Thymus (tissue), 14 donors: ENCODE data around the gene SLIT1. TPM values are rescaled to one million over a fixed set of nuclear protein-coding genes. Genes with fewer than 3 reads are reported as not detected.

Source experiments
- DNase-seq, 9 donors: peaks; one replicate each; pipeline ENCODE4 v3.0.0-alpha.2; 2013; ENCODE audit warnings: low spot score in 9 of 9, low read depth in 6 of 9, missing footprints in 1 of 9
- H3K27ac ChIP-seq, 2 donors: one replicate each; pipeline ENCODE4 v1.5.1; 2013; ENCODE audit warnings: control low read depth in 1 of 2, low read depth in 1 of 2, low read length in 1 of 2, mild to moderate bottlenecking in 1 of 2, moderate library complexity in 1 of 2
- H3K27me3 ChIP-seq, 2 donors: one replicate each; pipeline ENCODE4 v1.5.1; 2013; ENCODE audit warnings: low read length in 1 of 2; ENCODE audit not compliant: control insufficient read depth in 2 of 2, insufficient read depth in 1 of 2
- H3K36me3 ChIP-seq, 2 donors: one replicate each; pipeline ENCODE4 v1.5.1; 2013; ENCODE audit warnings: low read length in 1 of 2, mild to moderate bottlenecking in 1 of 2, moderate library complexity in 1 of 2; ENCODE audit not compliant: control insufficient read depth in 2 of 2, insufficient read depth in 2 of 2
- H3K4me1 ChIP-seq, 2 donors: one replicate each; pipeline ENCODE4 v1.5.1; 2013; ENCODE audit warnings: low read length in 2 of 2; ENCODE audit not compliant: control insufficient read depth in 2 of 2, insufficient read depth in 2 of 2
- H3K4me3 ChIP-seq, 2 donors: one replicate each; pipeline ENCODE4 v1.5.1; 2013; ENCODE audit warnings: low read length in 2 of 2, control low read depth in 1 of 2, mild to moderate bottlenecking in 1 of 2
- H3K9me3 ChIP-seq, 2 donors: one replicate each; pipeline ENCODE4 v1.5.1; 2013; ENCODE audit warnings: low read length in 1 of 2, mild to moderate bottlenecking in 1 of 2; ENCODE audit not compliant: control insufficient read depth in 2 of 2, insufficient read depth in 1 of 2
- WGBS: extraction: QIAGEN DNeasy Blood & Tissue Kit; methylation state at CpG from one replicate; pipeline ENCODE4 v1.1.7; 2013; 5-methylcytosine and 5-hydroxymethylcytosine counted together
- long read RNA-seq, 10 donors: transcript quantifications; one replicate each; lab custom pipeline, GENCODE V29; 2026
- polyA plus RNA-seq: library from polyadenylated mRNA; stranded (reverse); fragments of 200-250 nt; gene quantifications from one replicate; pipeline ENCODE4 v1.2.3, GENCODE V29; 2013
- total RNA-seq: library from RNA; stranded (reverse); fragments of 120-200 nt; gene quantifications from one replicate; pipeline ENCODE4 v1.2.4, GENCODE V29; 2013
- donor health status: healthy.

The SLIT1 gene
- total RNA-seq, result 5.9 TPM
- polyA plus RNA-seq, result 1.0 TPM
- long read RNA-seq, donor 1, result 0 reads
- long read RNA-seq, donor 2, result 0 reads
- long read RNA-seq, donor 3, partial matches to known transcripts, result 6 of 7 reads
- long read RNA-seq, donor 3, other reads (novel, unspliced or antisense), result 0 of 7 reads
- long read RNA-seq, donor 4, result 0 reads
- long read RNA-seq, donor 5, partial matches to known transcripts, result 6 of 6 reads
- long read RNA-seq, donor 5, other reads (novel, unspliced or antisense), result 0 of 6 reads
- long read RNA-seq, donor 6, full-length matches to known transcripts, result 2 of 2 reads
- long read RNA-seq, donor 6, partial matches to known transcripts, result 0 of 2 reads
- long read RNA-seq, donor 6, other reads (novel, unspliced or antisense), result 0 of 2 reads
- long read RNA-seq, donor 7, partial matches to known transcripts, result 0 of 1 reads
- long read RNA-seq, donor 7, other reads (novel, unspliced or antisense), result 0 of 1 reads
- long read RNA-seq, donor 8, full-length matches to known transcripts, result 1 of 1 reads
- long read RNA-seq, donor 8, partial matches to known transcripts, result 0 of 1 reads
- long read RNA-seq, donor 8, other reads (novel, unspliced or antisense), result 0 of 1 reads
- long read RNA-seq, donor 9, result 0 reads
- long read RNA-seq, donor 10, partial matches to known transcripts, result 0 of 1 reads
- long read RNA-seq, donor 10, other reads (novel, unspliced or antisense), result 0 of 1 reads

- Histone ChIP-seq H3K36me3 (peaks cover 0 to 14% of the 10 kb centered on the region in 2 donors), H3K4me3 (peak within 1 kb of the TSS; percentile 55 to 68), H3K4me1 (peaks cover 13 to 92% of the 10 kb centered on the region in 2 donors), H3K9me3 (peaks cover 0 to 4% of the 10 kb centered on the region in 2 donors), H3K27ac (peak within 1 kb of the TSS in 1 of 2 donors; percentile 92), H3K27me3 (peaks cover 14 to 65% of the 10 kb centered on the region in 2 donors)
- WGBS, result 2% methylated on average over 74 of the region's 74 CpGs
- DNase-seq, result peak in 2 of 9 donors; percentile 60 to 70
Observed at GRCh38 chr10:97185326-97186058, at the start of gene SLIT1. SLIT1 (minus strand) TSS chr10:97185959; CDS start chr10:97185674, 285 bp downstream.

DNA sequence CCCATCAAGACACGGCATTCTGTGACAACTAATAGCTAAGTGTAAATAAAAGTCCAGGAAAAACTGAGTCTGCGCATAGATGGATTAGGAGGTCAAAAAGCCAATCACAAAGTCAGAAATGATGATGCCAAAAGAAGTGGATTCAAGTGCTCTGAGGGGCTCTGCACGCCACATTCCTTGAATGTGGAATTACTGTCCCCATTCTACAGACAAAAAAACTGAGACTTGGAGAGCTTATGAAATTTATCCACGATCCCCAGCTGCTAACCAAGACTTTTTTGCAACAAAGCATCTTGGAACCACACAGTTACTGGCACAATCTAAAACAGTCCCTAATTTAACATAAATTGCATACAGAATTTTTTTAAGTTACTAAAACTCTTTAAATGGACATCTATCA lies 49.6 kb upstream of the SLIT1 start:
- 98% methylated on average over 4 of the region's 4 CpGs for WGBS

DNA sequence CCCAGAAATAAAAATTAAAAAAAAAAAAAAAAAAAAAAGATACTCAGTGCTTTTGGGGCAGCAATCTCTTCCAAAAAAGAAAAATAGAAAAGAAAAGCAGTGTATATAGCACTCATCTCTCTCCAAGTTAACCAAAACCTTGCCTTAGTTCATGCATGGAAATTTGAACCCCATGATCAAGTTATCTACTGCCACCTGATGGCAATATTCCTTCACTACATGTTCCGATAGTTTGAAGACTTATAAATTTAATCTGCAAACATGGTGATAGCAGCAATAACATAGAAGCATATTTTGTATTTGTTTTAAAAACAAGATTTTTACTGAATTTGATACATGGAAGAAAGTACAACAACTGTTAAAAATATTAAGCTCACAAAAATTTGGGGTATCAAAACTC lies 48.6 kb upstream of the SLIT1 start:
- 92% methylated on average over 1 of the region's 1 CpG for WGBS
- Histone ChIP-seq H3K27me3 (no peaks in the 10 kb centered on the region), H3K4me1 (peaks cover 0 to 3% of the 10 kb centered on the region in 2 donors), H3K27ac (no peak overlapping the region), H3K36me3 (peaks cover 23 to 42% of the 10 kb centered on the region in 2 donors), H3K4me3 (no peak overlapping the region), H3K9me3 (no peaks in the 10 kb centered on the region)
- DNase-seq, result peak in 8 of 9 donors; percentile 21 to 67 (median 33)

More for the DNA sequence above, 49.6 kb upstream of the SLIT1 start:
- Histone ChIP-seq H3K4me3 (no peak overlapping the region), H3K4me1 (peaks cover 0 to 3% of the 10 kb centered on the region in 2 donors), H3K27ac (no peak overlapping the region), H3K9me3 (no peaks in the 10 kb centered on the region), H3K27me3 (no peaks in the 10 kb centered on the region), H3K36me3 (peaks cover 18 to 34% of the 10 kb centered on the region in 2 donors)
- no peak for DNase-seq

- WGBS, result 81% methylated on average over 1 of the region's 1 CpG
- Histone ChIP-seq H3K4me3 (no peak overlapping the region), H3K27ac (peak overlapping the region in 1 of 2 donors; percentile 12), H3K36me3 (peaks cover 23 to 63% of the 10 kb centered on the region in 2 donors), H3K4me1 (peaks cover 0 to 3% of the 10 kb centered on the region in 2 donors), H3K27me3 (no peaks in the 10 kb centered on the region), H3K9me3 (no peaks in the 10 kb centered on the region)
- DNase-seq, result peak in 5 of 9 donors; percentile 10 to 56 (median 21)
Observed at GRCh38 chr10:97230146-97230545, 44.4 kb upstream of the SLIT1 start.

DNA sequence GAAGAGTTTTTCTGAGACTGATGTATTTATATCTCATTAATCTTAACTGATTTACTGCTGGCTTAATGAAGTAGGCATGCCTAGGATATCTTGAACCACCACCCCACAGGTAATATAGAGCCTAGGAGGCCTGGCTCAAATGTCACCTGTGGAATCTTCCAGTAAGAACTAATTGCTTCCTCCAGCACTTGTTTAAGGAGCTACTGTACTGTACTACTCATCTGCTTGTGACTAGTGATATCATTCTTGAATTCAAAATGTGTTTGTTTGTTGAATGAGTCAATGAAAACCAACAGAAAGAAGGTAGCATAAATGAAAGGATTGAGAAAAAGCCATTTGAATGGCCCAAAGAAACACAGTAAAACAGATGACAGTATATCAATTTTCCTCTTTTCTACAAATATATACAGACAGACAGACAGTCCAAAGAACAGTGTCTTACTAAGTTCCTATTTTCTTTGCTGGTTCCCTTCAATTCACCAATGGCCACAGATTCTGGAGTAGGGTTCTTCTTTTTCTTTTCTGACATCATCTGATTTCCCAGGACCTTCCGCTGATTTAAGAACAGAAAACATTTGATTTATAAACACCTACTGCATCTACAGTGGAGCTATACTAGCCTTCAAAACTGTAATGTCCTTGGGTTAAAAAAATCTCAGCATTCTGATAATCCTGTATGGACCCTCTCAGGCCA lies 43.7 kb upstream of the SLIT1 start:
- no peak for DNase-seq
- Histone ChIP-seq H3K36me3 (peaks cover 19 to 66% of the 10 kb centered on the region in 2 donors), H3K4me1 (peaks cover 0 to 3% of the 10 kb centered on the region in 2 donors), H3K9me3 (no peaks in the 10 kb centered on the region), H3K27me3 (no peaks in the 10 kb centered on the region), H3K4me3 (no peak overlapping the region), H3K27ac (no peak overlapping the region)
- WGBS, result 100% methylated on average over 1 of the region's 1 CpG

GRCh38 chr10:97228775-97229157 lies 43.0 kb upstream of the SLIT1 start:
- WGBS, result 98% methylated on average over 1 of the region's 1 CpG
- Histone ChIP-seq H3K36me3 (peaks cover 19 to 69% of the 10 kb centered on the region in 2 donors), H3K27me3 (no peaks in the 10 kb centered on the region), H3K4me3 (no peak overlapping the region), H3K4me1 (peaks cover 0 to 3% of the 10 kb centered on the region in 2 donors), H3K9me3 (no peaks in the 10 kb centered on the region), H3K27ac (no peak overlapping the region)
- no peak for DNase-seq

DNA sequence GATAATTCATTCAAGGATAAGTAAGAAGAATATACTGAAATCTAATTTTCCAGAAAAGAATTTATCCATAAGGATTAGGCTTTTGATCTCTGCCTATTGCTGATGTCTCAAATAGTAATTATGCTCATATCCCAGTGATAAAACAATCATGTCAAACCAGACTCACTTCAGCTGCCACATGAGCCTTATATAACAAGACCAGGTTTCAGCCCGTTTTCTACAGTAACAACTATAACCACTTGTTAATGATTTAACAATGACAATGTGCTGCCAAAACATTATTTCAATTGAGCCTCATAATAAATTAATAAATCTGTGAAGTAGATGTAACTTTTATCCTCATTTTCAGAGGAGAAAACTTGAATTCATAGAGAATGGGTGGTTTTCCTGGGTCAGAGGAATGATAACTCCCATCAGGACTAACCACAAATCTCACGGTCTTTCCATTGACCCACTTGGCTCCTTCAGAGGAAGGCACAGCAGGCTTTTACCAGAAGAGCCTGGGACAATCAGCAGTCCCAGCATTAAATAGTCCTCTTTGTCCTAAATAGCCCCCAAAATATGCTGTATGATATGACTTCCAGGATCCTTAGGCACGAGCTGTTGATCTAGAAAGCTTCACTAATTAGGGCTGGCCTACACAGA lies 42.5 kb upstream of the SLIT1 start:
- H3K4me3 ChIP-seq, result no peak overlapping the region
- 98% methylated on average over 3 of the region's 3 CpGs for WGBS
- no peak for DNase-seq
- no peaks in the 10 kb centered on the region for H3K27me3 ChIP-seq
- H3K36me3 ChIP-seq, result peaks cover 21 to 70% of the 10 kb centered on the region in 2 donors
- H3K9me3 ChIP-seq, result no peaks in the 10 kb centered on the region
- H3K4me1 ChIP-seq, result peaks cover 0 to 3% of the 10 kb centered on the region in 2 donors
- H3K27ac ChIP-seq, result no peak overlapping the region

DNA sequence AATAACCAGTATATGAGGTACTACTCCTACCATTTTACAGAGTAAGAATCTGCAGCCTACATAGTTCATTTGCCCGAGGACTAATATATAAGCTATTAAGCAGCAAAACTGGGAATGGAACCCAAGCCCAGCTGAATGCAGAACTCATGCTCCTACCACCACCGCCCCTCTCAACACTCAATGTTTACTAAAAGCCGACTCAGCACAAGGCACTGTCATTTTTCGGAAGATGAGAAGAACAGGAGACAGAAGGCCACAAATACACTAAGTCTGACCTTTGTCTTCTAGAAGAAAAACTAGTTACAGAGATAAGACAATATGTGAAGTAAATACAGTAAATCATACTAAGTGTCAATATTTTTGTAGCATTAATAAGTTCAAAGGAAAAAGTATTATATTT lies 40.6 kb upstream of the SLIT1 start:
- WGBS, result 97% methylated on average over 4 of the region's 4 CpGs
- Histone ChIP-seq H3K4me3 (no peak overlapping the region), H3K27ac (no peak overlapping the region), H3K36me3 (peaks cover 32 to 71% of the 10 kb centered on the region in 2 donors), H3K27me3 (no peaks in the 10 kb centered on the region), H3K9me3 (no peaks in the 10 kb centered on the region), H3K4me1 (peaks cover 0 to 3% of the 10 kb centered on the region in 2 donors)
- no peak for DNase-seq
